ENCODE data around the gene COL4A2. TPM values are rescaled to one million over a fixed set of nuclear protein-coding genes. Genes with fewer than 3 reads are reported as not detected.
A peak's percentile ranks its signal among the peaks of the same experiment; 100 is the strongest.

Gene COL4A2
- total RNA-seq, 2 donors from 2014 or later, result 999 to 1,135 TPM

DNA sequence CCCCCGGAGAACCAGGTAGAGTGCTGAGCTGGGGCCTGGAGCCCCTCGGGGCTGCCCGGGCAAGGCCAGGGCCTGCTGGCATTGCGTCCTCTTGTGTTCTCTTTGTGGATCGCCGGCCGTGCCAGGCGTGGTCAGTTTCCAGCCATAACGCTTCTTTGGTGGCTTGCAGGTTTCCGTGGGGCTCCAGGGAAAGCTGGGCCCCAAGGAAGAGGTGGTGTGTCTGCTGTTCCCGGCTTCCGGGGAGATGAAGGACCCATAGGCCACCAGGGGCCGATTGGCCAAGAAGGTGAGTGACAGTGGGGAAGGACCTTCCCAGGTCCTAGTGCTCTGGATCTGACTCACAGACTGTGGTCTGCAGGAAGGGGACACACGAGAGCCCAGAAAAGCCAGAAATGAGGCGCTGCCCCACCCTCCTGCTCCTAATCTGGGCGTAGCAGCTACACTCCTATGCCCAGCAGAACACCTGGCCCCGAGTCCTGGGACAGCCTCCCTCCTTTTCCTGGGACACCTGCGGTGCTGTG is 197.0 kb downstream of the COL4A2 start:
- no peak overlapping the region for H3K4me3 ChIP-seq
- no peak for DNase-seq (ENCODE audit: low spot score)
- no peaks in the 10 kb centered on the region for H3K9me3 ChIP-seq
- ATAC-seq (ENCODE audit: insufficient number of reproducible peaks, low FRiP score, low read depth), result no peak
- peaks cover 16 to 29% of the 10 kb centered on the region in 2 donors for H3K4me1 ChIP-seq (ENCODE audit: control insufficient read depth in 1 of 2, low read depth in 2 of 2)
- H3K27me3 ChIP-seq (replicated peaks; ENCODE audit: insufficient read depth), result no peaks in the 10 kb centered on the region
- peak overlapping the region in 1 of 2 donors; percentile 40 for H3K27ac ChIP-seq
- TF ChIP-seq, protein P1, sequence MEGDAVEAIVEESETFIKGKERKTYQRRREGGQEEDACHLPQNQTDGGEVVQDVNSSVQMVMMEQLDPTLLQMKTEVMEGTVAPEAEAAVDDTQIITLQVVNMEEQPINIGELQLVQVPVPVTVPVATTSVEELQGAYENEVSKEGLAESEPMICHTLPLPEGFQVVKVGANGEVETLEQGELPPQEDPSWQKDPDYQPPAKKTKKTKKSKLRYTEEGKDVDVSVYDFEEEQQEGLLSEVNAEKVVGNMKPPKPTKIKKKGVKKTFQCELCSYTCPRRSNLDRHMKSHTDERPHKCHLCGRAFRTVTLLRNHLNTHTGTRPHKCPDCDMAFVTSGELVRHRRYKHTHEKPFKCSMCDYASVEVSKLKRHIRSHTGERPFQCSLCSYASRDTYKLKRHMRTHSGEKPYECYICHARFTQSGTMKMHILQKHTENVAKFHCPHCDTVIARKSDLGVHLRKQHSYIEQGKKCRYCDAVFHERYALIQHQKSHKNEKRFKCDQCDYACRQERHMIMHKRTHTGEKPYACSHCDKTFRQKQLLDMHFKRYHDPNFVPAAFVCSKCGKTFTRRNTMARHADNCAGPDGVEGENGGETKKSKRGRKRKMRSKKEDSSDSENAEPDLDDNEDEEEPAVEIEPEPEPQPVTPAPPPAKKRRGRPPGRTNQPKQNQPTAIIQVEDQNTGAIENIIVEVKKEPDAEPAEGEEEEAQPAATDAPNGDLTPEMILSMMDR (IDR thresholded peaks at IDR 0.05), result no peak
- peaks cover 88% of the 10 kb centered on the region for H3K36me3 ChIP-seq

DNA sequence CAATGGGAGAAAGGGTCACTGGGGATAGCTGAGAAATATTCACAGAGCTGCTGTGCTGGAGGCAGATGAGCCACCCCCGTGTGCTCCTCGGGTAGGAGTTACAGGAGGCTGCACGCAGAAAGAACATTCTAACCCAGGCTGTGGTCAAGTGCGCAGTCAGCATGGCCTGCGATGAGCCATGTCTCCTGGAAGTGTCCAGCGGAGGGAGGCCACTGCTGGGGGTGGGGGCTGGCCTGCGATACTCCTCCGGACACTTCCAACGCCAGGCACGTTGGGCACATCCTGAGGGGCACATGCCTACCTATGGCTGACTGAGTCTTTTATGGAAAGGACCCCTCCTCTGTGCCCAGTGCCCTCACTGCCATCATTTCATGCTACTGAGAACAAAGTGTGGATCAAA is 198.5 kb downstream of the COL4A2 start:
- Histone ChIP-seq H3K36me3 (peaks cover 93% of the 10 kb centered on the region), H3K4me1 (ENCODE audit: control insufficient read depth in 1 of 2, low read depth in 2 of 2) (peaks cover 16 to 38% of the 10 kb centered on the region in 2 donors), H3K4me3 (no peak overlapping the region), H3K27me3 (replicated peaks; ENCODE audit: insufficient read depth) (no peaks in the 10 kb centered on the region), H3K27ac (no peak overlapping the region), H3K9me3 (no peaks in the 10 kb centered on the region)
- TF ChIP-seq, protein P1 (IDR thresholded peaks at IDR 0.05), result no peak
- ATAC-seq (ENCODE audit: insufficient number of reproducible peaks, low FRiP score, low read depth) (no peak), DNase-seq (ENCODE audit: low spot score) (no peak)

DNA sequence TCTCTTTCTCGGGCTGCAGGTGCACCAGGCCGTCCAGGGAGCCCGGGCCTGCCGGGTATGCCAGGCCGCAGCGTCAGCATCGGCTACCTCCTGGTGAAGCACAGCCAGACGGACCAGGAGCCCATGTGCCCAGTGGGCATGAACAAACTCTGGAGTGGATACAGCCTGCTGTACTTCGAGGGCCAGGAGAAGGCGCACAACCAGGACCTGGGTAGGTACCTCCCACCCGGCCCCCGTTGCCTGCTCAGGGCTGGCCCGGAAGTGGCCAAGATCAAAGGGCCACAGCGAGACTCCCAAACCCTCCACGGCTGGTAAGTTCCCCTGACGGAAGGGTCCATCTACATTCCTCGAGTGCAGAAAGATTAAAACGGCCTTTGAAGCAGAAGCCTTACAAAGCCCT is 199.3 kb downstream of the COL4A2 start:
- Histone ChIP-seq H3K4me1 (ENCODE audit: control insufficient read depth in 1 of 2, low read depth in 2 of 2) (peaks cover 16 to 38% of the 10 kb centered on the region in 2 donors), H3K4me3 (no peak overlapping the region), H3K27me3 (replicated peaks; ENCODE audit: insufficient read depth) (no peaks in the 10 kb centered on the region), H3K36me3 (peaks cover 91% of the 10 kb centered on the region), H3K27ac (peak overlapping the region; percentile 68 to 82), H3K9me3 (no peaks in the 10 kb centered on the region)
- ATAC-seq (ENCODE audit: insufficient number of reproducible peaks, low FRiP score, low read depth) (no peak), DNase-seq (ENCODE audit: low spot score) (no peak)
- TF ChIP-seq, protein P1 (IDR thresholded peaks at IDR 0.05), result no peak

DNA sequence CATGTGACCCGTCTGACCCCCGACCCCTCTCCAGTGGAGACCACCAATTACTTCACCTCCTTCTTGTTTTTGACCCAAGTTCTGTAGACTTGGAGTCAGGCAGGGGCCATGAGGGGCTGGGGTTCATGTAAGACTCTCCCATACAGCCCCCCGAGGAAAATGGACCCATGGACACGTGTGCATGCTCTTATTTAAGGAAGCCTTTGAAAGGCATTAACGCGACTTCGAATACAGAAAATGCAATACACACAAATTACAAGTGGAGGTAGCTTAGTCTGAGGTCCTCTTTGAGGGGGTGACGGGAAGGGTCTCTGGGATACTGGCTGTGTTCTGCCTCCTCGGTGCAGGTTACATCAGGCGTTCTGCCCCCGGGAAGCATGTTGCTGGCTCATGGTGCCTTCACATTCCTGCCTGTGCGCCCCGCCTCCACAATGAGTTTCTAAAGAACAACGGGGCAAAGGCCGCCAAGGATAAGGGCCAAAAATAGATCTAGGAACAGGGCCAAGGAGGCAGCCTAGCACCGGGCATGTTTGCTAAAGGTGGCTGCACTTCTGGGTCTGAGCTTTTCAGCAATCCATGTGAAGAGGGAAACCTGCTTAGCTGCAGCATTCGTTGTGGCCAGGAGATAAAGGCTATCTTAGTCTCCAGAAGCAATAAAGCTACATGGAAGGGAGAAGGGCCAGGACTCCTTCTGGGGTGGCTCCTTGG is 199.9 kb downstream of the COL4A2 start:
- H3K4me1 ChIP-seq (ENCODE audit: control insufficient read depth in 1 of 2, low read depth in 2 of 2), result peaks cover 16 to 38% of the 10 kb centered on the region in 2 donors
- TF ChIP-seq, protein P1 (IDR thresholded peaks at IDR 0.05), result no peak
- peak overlapping the region; percentile 68 to 82 for H3K27ac ChIP-seq
- peak; percentile 74 for ATAC-seq (ENCODE audit: insufficient number of reproducible peaks, low FRiP score, low read depth)
- H3K36me3 ChIP-seq, result peaks cover 91% of the 10 kb centered on the region
- no peak for DNase-seq (ENCODE audit: low spot score)
- no peaks in the 10 kb centered on the region for H3K9me3 ChIP-seq
- peak overlapping the region; percentile 37 for H3K4me3 ChIP-seq
- no peaks in the 10 kb centered on the region for H3K27me3 ChIP-seq (replicated peaks; ENCODE audit: insufficient read depth)

DNA sequence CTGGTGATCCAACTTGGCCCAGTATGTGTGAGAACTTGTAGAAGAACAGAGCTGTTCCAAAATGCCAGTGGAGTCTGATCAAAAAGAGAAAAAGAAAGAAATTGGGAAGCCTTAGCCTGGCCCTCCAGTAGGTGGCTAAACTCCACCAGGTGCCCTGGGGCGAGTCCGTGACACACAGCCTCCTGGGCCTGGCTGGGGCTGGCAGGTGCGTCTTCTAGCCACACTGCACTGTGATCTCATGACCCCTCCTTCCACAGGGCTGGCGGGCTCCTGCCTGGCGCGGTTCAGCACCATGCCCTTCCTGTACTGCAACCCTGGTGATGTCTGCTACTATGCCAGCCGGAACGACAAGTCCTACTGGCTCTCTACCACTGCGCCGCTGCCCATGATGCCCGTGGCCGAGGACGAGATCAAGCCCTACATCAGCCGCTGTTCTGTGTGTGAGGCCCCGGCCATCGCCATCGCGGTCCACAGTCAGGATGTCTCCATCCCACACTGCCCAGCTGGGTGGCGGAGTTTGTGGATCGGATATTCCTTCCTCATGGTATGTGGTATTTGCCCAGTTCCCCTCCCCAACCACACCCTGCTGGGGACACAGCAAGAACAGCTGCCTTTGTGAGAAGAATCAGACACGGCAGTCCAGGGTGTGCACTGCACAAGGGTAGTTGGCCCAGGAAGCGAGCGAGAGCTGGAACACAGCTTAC is 200.7 kb downstream of the COL4A2 start:
- TF ChIP-seq, protein P1 (IDR thresholded peaks at IDR 0.05), result peak; percentile 23
- peaks cover 16 to 38% of the 10 kb centered on the region in 2 donors for H3K4me1 ChIP-seq (ENCODE audit: control insufficient read depth in 1 of 2, low read depth in 2 of 2)

More for the DNA sequence above, 200.7 kb downstream of the COL4A2 start:
- Histone ChIP-seq H3K27ac (peak overlapping the region; percentile 68 to 82), H3K36me3 (peaks cover 89% of the 10 kb centered on the region), H3K27me3 (replicated peaks; ENCODE audit: insufficient read depth) (no peaks in the 10 kb centered on the region), H3K4me3 (peak overlapping the region; percentile 37), H3K9me3 (no peaks in the 10 kb centered on the region)
- ATAC-seq (ENCODE audit: insufficient number of reproducible peaks, low FRiP score, low read depth), result no peak
- DNase-seq (ENCODE audit: low spot score), result no peak
